Right cardiac atrium (tissue), 5 donors: ENCODE results near the gene ALMS1. TPM values are rescaled to one million over a fixed set of nuclear protein-coding genes. Genes with fewer than 3 reads are reported as not detected.
"Not testable (repeated sequence)": the region's sequence is repeated elsewhere in the genome, so short reads cannot be mapped to it uniquely, and the experiment has no call there.

ENCODE experiments used
- ATAC-seq, 2 donors: fragments of 200-7000 bp; cut with Tn5 transposase; one replicate each; pipeline versions ENCODE4 v1.8.0 to v1.9.1; 2020; ENCODE audit warnings: moderate library complexity in 2 of 2, mild to moderate bottlenecking in 1 of 2
- DNase-seq, 3 donors: peaks; one replicate each; pipeline ENCODE4 v3.0.0-alpha.2; 2020
- H3K27ac ChIP-seq: one replicate; pipeline ENCODE4 v1.5.1; 2013; ENCODE audit warnings: mild to moderate bottlenecking, low read length, control low read depth, moderate library complexity
- H3K27me3 ChIP-seq: one replicate; pipeline ENCODE4 v1.6.1; 2013; ENCODE audit not compliant: control insufficient read depth, insufficient read depth
- H3K4me1 ChIP-seq: one replicate; pipeline ENCODE4 v1.6.1; 2013; ENCODE audit warnings: low read length; ENCODE audit not compliant: control insufficient read depth, insufficient read depth
- H3K4me3 ChIP-seq: one replicate; pipeline ENCODE4 v1.5.1; 2013; ENCODE audit warnings: low read length, control low read depth
- H3K9me3 ChIP-seq: one replicate; pipeline ENCODE4 v1.6.1; 2013; ENCODE audit warnings: low read length; ENCODE audit not compliant: control insufficient read depth
- WGBS: extraction: QIAGEN DNeasy Blood & Tissue Kit; methylation state at CpG from one replicate; pipeline ENCODE4 v1.1.7; 2013; 5-methylcytosine and 5-hydroxymethylcytosine counted together
- intact Hi-C, 4 donors: fragments of 100-400 bp; cut with DNase I; formaldehyde crosslinking; loops; one replicate each; pipeline versions ENCODE4 v1.11.0 to v1.14.0; 2022 to 2023
- polyA plus RNA-seq: library from polyadenylated mRNA; stranded (reverse); fragments of 200-250 nt; gene quantifications from one replicate; pipeline ENCODE4 v1.2.3, GENCODE V29; 2013
- total RNA-seq, 4 donors: library from RNA; stranded (reverse); fragmentation: NEBNext Ultra II Directional; extraction: Animal tissue kit (Norgen Biotek cat#: 25700); gene quantifications; one replicate each; pipeline ENCODE4 v1.2.1, GENCODE V29; 2021
- donor health status: healthy with polysubstance abuse.
- donor health status: DM: no; HTN: yes; CAD: no.
- donor health status: DM: no; HTN: no; CAD: no.
- donor health status: DM: no; HTN: yes; CAD: no; lungs with severe emphysema.
- donor health status: DM: yes; HTN: yes; CAD: no.

ALMS1 gene
- total and polyA plus RNA-seq, 5 donors = 3.3 to 11.8 (median 9.1) TPM

DNA sequence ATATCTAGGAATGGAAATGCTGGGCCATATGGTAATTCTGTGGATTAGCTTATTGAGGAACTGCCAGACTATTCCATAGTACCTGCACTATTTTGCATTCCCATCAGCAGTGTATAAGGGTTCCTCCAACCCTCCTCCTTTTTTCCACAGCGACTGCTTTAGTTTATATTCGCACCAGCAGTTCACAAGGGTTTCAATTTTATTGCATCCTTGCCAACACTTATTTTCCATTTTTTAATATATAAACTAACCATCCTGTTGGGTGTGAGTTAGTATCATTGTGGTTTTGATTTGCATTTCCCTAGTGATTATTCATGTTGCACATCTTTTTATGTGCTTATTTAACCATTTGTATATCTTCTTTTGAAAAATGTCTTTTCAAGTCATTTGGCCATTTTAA lies 189.6 kb downstream of the ALMS1 start:
- H3K9me3 ChIP-seq = no peaks in the 10 kb centered on the region
- WGBS = 85% methylated on average over 2 of the region's 2 CpGs
- DNase-seq (no peak), ATAC-seq (no peak)
- no peak overlapping the region for H3K4me3 ChIP-seq
- intact Hi-C loops = no loop called here
- no peak overlapping the region for H3K27ac ChIP-seq
- H3K27me3 ChIP-seq = no peaks in the 10 kb centered on the region
- no peaks in the 10 kb centered on the region for H3K4me1 ChIP-seq

DNA sequence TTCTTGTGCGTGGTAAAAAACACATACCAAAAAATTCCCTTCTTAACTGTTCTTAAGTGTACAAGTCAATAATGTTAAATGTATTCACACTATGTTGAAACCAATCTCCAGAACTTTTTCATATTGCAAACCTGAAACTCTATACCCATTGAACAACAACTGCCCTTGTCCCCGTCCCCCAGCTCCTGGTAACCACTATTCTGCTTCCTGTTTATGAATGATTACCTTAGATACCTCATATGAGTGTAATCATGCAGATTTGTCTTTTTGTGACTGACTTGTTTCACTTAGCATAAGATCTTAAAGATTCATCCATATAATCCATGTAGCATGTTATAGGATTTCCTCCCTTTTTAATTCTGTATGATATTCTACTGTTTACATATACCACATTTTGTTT lies 196.7 kb downstream of the ALMS1 start:
- intact Hi-C loops = no loop called here
- ATAC-seq (no peak), DNase-seq (no peak)
- WGBS = 94% methylated on average over 2 of the region's 2 CpGs
- Histone ChIP-seq H3K27me3 (no peaks in the 10 kb centered on the region), H3K27ac (no peak overlapping the region), H3K4me3 (no peak overlapping the region), H3K9me3 (no peaks in the 10 kb centered on the region), H3K4me1 (no peaks in the 10 kb centered on the region)

DNA sequence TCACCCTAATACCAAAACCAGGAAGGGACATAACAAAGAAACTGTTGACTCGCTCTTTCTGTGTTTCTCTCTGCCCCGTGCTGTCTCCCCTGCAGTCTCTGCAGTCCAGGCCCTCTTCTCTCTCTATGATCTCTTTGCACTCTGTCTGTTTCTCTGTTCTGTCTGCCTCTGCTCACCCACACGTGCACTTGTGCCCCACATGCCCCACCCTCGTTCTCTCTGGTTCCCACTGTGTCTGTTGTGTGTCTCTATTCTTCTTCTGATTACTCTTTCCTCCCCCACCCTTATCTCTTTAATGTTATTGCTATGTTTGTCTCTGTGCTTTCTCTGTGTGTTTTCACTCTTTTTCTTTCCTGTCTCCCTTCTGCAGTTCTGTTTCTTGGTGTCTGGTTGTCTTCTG lies 202.5 kb downstream of the ALMS1 start:
- no peaks in the 10 kb centered on the region for H3K27me3 ChIP-seq
- intact Hi-C loops = no loop called here
- no peak for DNase-seq
- no peaks in the 10 kb centered on the region for H3K4me1 ChIP-seq
- WGBS = 42% methylated on average over 4 of the region's 4 CpGs
- H3K4me3 ChIP-seq = no peak overlapping the region
- H3K9me3 ChIP-seq = no peaks in the 10 kb centered on the region
- ATAC-seq = no peak
- no peak overlapping the region for H3K27ac ChIP-seq

DNA sequence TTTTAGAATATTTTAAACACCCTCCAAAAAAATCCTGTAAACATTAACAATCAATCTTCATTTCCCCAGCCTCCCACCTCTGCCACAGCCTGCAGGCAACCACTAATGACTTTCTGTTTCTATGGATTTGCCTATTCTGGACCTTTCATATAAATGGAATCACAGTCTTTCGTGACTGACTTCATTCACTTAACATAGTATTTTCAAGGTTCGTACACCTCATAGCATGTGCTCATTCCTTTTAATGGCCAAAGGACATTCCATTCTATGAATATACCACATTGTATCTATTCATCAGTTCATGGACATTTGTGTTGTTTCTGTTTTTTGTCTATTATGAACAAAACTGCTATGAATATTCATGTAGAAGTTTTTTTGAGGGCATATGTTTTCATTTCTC lies 208.0 kb downstream of the ALMS1 start:
- Histone ChIP-seq H3K27me3 (no peaks in the 10 kb centered on the region), H3K4me1 (no peaks in the 10 kb centered on the region), H3K27ac (no peak overlapping the region), H3K4me3 (no peak overlapping the region), H3K9me3 (no peaks in the 10 kb centered on the region)
- ATAC-seq (no peak), DNase-seq (no peak)
- intact Hi-C loops = no loop called here
- WGBS = 88% methylated on average over 2 of the region's 2 CpGs

DNA sequence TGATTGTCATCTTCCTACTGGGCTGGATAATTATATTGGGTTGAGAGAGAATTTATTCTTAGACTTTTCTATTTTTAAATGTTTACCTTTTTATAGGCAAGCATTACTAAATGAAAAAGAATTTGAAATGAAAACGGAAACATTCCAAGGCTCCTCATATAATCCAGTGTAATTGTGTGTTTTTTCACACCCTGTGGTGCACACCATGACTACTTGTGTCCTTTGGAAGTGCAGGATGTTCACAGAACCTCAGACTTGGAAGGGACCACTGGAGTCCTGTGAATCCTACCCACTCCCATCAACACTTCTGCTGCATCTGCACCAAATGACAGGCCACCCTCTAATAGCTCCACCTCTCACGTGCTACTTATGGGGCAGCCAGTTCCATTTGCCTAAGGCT lies 208.6 kb downstream of the ALMS1 start:
- DNase-seq (no peak), ATAC-seq (no peak)
- H3K27me3 ChIP-seq = no peaks in the 10 kb centered on the region
- intact Hi-C loops = no loop called here
- no peaks in the 10 kb centered on the region for H3K4me1 ChIP-seq
- H3K9me3 ChIP-seq = no peaks in the 10 kb centered on the region
- WGBS = 84% methylated on average over 2 of the region's 2 CpGs
- H3K4me3 ChIP-seq = no peak overlapping the region
- no peak overlapping the region for H3K27ac ChIP-seq

DNA sequence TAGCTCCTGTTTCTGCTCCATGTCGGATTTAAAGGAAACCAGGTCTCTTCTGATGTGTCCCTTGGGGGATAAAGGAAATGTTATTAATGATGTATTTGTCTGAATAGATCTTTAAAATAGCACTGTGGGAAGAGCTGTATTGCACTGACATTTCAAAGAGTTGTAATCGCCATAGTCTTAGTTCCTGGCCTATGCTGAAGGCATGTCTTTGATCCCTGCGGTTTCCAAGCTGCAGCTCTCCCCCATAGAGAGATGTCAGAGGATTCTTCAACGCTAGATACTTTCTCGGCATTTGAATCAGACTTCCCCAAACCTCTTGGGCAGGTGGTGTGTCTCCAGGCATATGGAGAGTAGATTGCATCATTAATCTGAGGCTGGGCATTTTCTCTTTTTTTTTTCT lies 216.1 kb downstream of the ALMS1 start:
- H3K4me1 ChIP-seq = no peaks in the 10 kb centered on the region
- no peaks in the 10 kb centered on the region for H3K9me3 ChIP-seq
- intact Hi-C loops = no loop called here
- ATAC-seq = no peak
- no peak overlapping the region for H3K27ac ChIP-seq
- H3K27me3 ChIP-seq = no peaks in the 10 kb centered on the region
- H3K4me3 ChIP-seq = no peak overlapping the region
- 85% methylated on average over 5 of the region's 5 CpGs for WGBS
- no peak for DNase-seq

DNA sequence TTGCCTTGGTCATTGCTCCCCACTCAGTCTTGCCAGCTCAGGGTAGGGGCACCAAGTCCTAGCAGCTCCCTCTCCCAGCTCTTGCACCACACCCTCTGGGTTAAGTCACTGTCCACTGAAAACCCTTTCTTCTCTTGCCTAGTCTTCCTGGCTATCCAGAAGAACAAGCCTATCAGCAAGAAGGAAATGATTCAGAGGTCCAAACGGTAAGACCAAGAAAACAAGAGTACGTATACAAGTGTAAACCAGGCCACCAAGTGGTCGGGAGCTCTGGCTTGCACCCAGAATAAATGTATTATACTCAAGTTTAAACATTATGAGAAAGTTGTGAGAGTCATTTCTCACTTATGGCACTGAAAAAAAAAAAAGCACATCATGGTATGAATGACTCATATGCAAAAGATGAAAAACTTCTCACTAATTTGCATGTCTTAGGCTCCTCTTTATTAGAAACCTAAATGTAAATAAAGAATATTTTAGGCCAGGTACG lies 217.5 kb downstream of the ALMS1 start:
- H3K4me1 ChIP-seq, ATAC-seq, H3K27me3 ChIP-seq, DNase-seq, H3K27ac ChIP-seq, H3K9me3 ChIP-seq, intact Hi-C loops, H3K4me3 ChIP-seq: not testable (repeated sequence)
- 81% methylated on average over 4 of the region's 4 CpGs for WGBS

DNA sequence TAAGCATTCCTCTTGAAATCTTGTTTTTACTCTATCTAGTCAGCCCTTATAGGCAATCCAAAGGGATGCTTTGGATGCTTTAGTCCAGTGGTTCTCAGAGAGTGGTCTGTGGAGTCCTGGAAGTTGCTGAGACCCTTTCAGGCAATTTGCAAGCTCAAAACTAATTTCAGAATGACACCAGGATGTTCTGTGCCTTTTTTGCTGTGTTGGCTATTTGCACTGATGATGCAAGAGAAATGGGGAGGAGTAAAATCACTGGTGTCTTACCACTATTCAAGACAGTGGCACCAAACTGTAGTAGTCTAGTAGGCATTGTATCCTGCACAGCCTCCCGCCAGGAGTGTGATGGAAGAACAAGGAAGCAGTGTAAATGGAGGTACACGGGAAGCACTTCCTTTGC lies 219.0 kb downstream of the ALMS1 start:
- intact Hi-C loops, DNase-seq, ATAC-seq, H3K27me3 ChIP-seq, H3K4me1 ChIP-seq, H3K27ac ChIP-seq, H3K4me3 ChIP-seq, H3K9me3 ChIP-seq: not testable (repeated sequence)
- WGBS = 75% methylated on average over 2 of the region's 2 CpGs

DNA sequence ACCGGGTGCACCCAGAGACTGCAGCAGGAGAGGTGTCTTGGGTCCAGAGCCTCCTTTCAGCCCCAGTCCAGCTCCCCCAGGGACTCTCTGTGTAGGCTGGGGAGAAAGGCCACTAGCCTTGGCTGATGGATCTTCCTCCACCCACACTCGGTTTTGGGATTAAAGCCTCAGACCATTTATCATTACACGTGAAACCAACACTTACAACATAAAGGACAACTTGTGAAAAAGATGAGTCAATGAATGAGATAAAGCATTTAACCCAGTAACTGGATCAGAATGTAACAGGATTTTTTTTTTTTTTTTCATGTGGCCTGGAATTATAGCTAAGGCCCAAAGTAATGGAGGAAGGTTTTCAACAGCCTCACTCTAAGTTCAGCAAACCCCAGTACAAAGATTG lies 224.5 kb downstream of the ALMS1 start:
- Histone ChIP-seq H3K27ac (no peak overlapping the region), H3K4me1 (peaks cover 3% of the 10 kb centered on the region), H3K9me3 (no peaks in the 10 kb centered on the region), H3K4me3 (no peak overlapping the region), H3K27me3 (no peaks in the 10 kb centered on the region)
- intact Hi-C loops = no loop called here
- DNase-seq (no peak), ATAC-seq (no peak)
- WGBS = 82% methylated on average over 3 of the region's 3 CpGs

DNA sequence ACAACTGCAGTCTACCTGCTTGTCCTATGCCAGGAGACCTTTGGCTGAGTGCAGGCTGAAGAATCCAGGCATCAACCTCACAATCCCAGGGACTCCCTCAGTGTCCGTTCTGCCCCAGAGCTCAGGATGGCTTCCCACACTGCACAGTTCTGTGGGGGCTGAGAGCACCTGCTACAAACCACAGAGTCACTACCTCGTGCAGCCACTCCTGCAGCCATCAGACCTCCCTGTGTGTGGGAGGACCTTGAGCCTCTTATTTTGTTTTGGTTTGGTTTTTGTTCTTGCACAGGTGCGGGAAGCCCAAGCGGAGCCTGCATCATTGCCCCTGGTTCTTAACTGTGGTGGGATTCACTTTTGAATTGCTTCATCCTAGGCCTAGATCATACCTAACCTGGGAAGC lies 225.6 kb downstream of the ALMS1 start:
- ATAC-seq (no peak), DNase-seq (no peak)
- Histone ChIP-seq H3K4me3 (no peak overlapping the region), H3K27ac (no peak overlapping the region), H3K4me1 (peaks cover 3% of the 10 kb centered on the region), H3K27me3 (no peaks in the 10 kb centered on the region), H3K9me3 (no peaks in the 10 kb centered on the region)
- WGBS = 88% methylated on average over 4 of the region's 4 CpGs
- intact Hi-C loops = no loop called here

DNA sequence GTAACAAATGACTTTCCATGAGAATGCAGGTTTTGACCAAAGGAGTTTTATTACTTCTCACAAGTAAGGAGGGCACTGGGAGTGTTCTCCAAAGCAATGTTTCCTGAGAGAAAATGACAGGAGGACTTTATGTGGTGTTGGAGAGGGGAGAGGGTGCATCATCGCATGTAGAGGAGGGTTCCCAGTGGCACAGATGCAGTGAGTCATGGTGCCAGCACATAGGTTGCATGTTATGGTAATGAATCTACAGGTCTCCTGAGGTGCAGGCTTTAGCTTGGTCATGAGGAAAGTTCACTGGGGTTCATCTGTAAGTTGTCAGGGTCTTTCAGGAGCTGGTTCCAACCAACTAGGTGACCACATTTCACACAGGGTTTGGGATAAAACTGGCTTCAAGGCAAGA lies 226.2 kb downstream of the ALMS1 start:
- no peak for ATAC-seq
- Histone ChIP-seq H3K4me3 (no peak overlapping the region), H3K27me3 (no peaks in the 10 kb centered on the region), H3K27ac (no peak overlapping the region), H3K9me3 (no peaks in the 10 kb centered on the region), H3K4me1 (peaks cover 3% of the 10 kb centered on the region)
- DNase-seq = no peak
- intact Hi-C loops = no loop called here
- 96% methylated on average over 1 of the region's 1 CpG for WGBS

DNA sequence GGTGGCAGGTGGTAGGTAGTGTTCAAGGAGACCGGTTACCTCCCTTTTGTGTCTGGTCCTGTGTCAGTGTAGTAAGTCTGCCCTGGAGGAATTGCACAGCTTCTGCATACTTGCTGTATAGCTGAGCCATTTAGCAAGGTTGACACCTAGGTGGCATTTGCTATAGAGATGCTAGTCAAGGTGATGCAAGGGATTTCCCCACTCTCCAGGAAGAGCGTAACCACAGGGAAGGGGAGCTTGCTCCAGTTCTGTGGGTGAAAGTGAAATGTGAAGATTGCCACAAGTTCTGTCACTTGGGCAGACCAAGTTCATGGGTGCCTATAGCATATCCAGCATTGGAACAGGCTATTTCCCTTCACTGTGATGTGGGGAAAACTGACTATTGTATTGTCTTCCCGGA lies 228.5 kb downstream of the ALMS1 start:
- H3K4me3 ChIP-seq = no peak overlapping the region
- H3K9me3 ChIP-seq = no peaks in the 10 kb centered on the region
- H3K27me3 ChIP-seq = no peaks in the 10 kb centered on the region
- H3K27ac ChIP-seq = no peak overlapping the region
- ATAC-seq = no peak
- DNase-seq = no peak
- H3K4me1 ChIP-seq = peaks cover 3% of the 10 kb centered on the region
- intact Hi-C loops = no loop called here
- 92% methylated on average over 3 of the region's 3 CpGs for WGBS
